HEK293T (cell line): ENCODE measurements around the gene RGMB.

Experiments
- CTBP1 ChIP-seq: fragments of 450-650 bp; IDR thresholded peaks from 2 replicates; pipeline ENCODE4 v1.6.1; 2016; ENCODE audit warnings: borderline replicate concordance
- HDGF ChIP-seq: fragments of 450-650 bp; IDR thresholded peaks from 2 replicates; pipeline ENCODE4 v1.6.1; 2017; ENCODE audit warnings: antibody characterized with exemption, borderline replicate concordance
- SP1 ChIP-seq: fragments of 450-650 bp; IDR thresholded peaks from 2 replicates; pipeline ENCODE4 v1.6.1; 2017
- TARDBP ChIP-seq: fragments of 450-650 bp; IDR thresholded peaks from 2 replicates; pipeline ENCODE4 v1.6.1; 2016

DNA sequence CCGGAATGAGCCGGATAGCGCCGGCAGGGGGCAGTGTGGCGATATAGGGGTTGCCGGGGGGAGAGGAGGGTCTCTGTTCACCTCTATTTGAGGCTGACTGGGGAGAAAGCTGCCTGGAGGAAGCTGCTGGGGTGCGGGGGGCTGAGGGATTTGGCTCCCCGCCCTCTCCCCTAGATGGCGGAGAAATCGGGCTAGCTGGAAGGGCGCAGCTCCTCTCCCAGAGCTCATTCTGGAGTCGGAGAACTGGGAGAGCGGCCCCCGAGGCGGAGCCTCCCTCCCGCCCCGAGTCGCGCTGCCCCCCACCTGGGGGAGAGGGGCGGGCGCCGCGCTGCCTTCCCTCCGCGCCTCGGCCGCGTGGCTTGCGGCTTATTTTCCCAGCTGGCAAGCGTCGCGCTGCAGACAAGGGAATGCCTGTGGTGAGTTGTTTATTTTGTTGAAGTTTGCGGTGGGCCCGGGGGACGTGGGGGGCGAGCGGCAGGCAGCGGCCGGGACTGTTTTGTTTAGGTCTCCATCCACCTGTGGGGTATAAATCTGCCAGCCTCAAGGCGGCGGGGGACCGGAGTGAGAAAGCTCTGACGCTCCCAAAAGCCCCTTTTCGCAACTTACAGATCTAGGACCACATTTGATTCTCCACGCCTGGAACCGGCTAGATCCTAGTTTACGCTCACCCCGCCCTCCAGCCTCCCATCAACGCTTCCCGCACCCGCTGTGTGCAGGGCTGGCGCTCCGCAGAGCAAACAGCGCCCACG is 4.1 kb upstream of the RGMB start:
- TF ChIP-seq SP1 (no peak), HDGF (no peak), CTBP1 (no peak), TARDBP (no peak)
